ENCODE data around the gene CABP1. TPM values are rescaled to one million over a fixed set of nuclear protein-coding genes. Genes with fewer than 3 reads are reported as not detected.

Gene CABP1
- total RNA-seq, 1 donor from 2014 or later: 5.5 TPM

- ATAC-seq: peak; percentile 94
- intact Hi-C loops (cut with DNase I): loop anchor here (2.0 to 5.0 kb wide), 2 partner anchors 32 to 160 kb away; partner anchors contain the start of gene COQ5
- peak; percentile 99 for DNase-seq (ENCODE audit: missing footprints)
Measured at GRCh38 chr12:120686690-120687577, 46.5 kb downstream of the CABP1 start, which contains the start of gene MLEC. Gene MLEC (plus strand): TSS chr12:120687149. CDS start chr12:120687297, 148 bp downstream.

DNA sequence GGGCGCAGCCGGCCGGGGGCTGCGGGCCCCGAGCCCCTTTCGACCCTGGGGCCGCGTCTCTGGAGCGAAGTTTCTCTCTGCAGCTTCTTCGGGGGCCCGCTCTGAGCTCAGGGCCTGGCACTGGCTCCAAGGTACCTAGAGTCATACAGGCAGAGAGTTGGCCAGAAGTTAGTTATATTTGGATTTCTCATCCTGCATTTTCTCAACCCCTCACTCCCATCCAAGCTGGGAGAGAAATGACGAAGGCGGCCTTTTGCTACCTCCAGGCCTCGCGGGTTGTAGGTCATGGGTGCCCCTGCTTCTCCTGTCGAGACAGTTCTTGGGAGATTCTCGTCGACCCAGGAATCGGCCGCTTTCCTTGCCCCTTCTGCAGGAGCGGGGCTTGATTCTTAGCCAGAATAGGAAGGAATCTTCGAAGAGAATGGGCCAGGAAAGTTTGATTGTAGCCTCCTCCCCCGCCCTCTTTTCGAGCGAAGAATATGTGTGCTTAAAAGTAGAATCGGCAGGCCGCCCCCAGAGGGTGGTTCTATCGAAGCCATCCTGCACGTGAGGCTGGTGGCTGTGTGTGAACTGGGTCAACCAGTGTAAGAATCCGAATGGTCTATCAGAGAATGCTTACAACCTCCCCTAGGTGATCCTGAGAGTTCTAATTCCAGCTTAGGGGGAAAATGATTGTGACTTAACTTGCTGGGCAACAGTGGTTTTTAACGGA is 47.3 kb downstream of the CABP1 start:
- intact Hi-C loops (cut with DNase I): loop anchor here (2.0 to 5.0 kb wide), 2 partner anchors 33 to 160 kb away; partner anchors contain the start of gene COQ5
- DNase-seq (ENCODE audit: missing footprints): no peak
- ATAC-seq: no peak

- ATAC-seq (no peak), DNase-seq (ENCODE audit: missing footprints) (no peak)
- intact Hi-C loops (cut with DNase I): loop anchor here (5.0 kb wide), 1 partner anchor 161 kb away; the partner anchor contains the start of gene COQ5
Measured at GRCh38 chr12:120688527-120689071, 48.2 kb downstream of the CABP1 start.

GRCh38 chr12:120689397-120690082 is 49.1 kb downstream of the CABP1 start:
- DNase-seq (ENCODE audit: missing footprints) (no peak), ATAC-seq (no peak)
- intact Hi-C loops (cut with DNase I): loop anchor here (5.0 kb wide), 1 partner anchor 162 kb away; the partner anchor contains the start of gene COQ5

DNA sequence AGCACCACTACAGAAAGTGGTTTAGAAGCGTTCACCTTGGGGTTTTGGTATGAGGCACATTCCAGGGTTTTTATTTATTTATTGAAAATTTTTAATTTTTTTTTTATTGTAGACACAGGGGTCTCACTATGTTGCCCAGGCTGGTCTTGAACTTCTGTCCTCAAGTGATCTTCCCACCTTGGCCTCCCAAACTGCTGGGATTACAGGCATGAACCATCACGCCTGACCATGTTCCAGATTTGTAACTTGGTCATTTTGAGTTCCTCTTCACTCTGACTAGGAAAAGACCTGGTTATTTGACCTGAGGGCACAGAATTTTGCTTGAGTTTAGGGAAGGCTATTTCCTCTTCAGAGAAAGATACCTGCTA is 49.6 kb downstream of the CABP1 start:
- no peak for ATAC-seq
- intact Hi-C loops (cut with DNase I): no loop called here
- DNase-seq (ENCODE audit: missing footprints): no peak

DNA sequence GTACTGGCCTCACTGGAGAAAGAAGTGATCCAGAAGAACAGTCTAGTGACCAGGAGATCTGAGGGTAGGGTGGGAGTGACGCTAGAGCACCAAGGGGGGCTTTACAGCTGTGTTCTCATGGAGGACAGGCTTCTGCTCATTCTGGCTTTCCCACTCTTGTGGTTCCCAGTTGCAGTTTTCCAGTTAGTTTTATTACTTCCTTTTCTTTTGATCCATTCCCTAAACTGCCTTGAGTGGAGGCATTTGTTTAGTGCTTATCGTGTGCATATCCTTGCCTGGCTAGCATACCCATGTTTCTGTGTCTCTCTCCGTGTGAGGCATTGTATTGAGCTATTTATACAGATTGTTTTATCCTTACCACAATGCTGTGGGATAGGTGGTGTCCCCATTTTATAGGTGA is 50.6 kb downstream of the CABP1 start:
- intact Hi-C loops (cut with DNase I): no loop called here
- ATAC-seq (no peak), DNase-seq (ENCODE audit: missing footprints) (no peak)

GRCh38 chr12:120692524-120693033 is 52.2 kb downstream of the CABP1 start:
- DNase-seq (ENCODE audit: missing footprints): no peak
- no peak for ATAC-seq
- intact Hi-C loops (cut with DNase I): no loop called here

DNA sequence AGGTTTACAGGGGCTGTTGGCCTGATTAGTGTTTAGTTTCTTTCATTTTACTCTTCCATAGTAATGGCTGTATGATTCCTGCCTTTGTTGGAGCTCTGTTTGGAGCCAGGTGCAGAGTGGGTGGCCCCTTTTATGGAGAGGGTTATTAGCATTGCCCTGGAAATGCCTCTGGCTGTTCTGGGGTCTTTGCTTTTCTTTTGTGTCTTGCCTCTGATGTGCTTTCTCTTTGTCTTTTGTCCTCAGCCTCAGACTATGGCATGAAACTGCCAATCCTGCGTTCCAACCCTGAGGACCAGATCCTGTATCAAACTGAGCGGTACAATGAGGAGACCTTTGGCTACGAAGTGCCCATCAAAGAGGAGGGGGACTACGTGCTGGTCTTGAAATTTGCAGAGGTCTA is 53.4 kb downstream of the CABP1 start:
- no peak for DNase-seq (ENCODE audit: missing footprints)
- intact Hi-C loops (cut with DNase I): no loop called here
- ATAC-seq: no peak

DNA sequence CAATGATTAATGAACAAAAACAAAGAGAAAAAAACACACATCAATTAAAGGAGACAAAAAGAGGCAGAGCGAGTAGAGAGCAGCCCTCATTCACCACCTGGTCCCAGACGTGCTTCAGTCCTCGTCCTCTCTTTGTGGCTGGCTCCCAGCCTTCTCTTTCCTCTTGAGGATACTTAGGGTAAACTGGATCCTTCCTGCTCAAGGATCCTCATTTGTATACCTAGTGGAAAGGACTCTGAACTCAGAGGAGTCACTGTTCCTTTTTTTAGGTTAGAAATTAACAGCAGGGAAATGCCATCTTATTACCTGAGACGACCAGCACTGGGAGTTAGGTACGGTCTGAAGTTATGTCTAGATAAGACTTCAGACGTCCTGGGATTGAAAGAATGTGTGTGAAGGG is 56.2 kb downstream of the CABP1 start:
- no peak for ATAC-seq

DNA sequence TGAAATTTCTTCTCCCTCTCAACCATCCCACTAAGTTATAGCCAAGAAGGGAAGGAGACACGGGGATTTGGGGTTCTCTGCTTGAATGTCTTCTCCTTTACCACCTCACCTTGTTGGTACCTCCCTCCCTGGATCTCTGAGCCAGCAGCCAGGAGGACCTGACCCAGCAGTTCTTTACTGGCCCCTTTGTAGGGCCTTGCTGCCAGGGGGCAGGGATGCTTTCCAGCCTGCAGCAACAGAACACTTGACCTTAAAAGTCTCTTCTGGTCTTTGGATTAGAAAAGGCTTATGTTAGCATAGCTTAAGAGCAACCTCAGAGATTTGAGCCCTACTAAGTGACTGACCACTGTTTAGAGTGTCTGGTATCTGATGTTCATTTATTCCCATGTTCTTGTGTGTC is 56.9 kb downstream of the CABP1 start:
- DNase-seq (ENCODE audit: missing footprints) (no peak), ATAC-seq (no peak)
- intact Hi-C loops (cut with DNase I): no loop called here

More for the DNA sequence above, 56.2 kb downstream of the CABP1 start:
- intact Hi-C loops (cut with DNase I): no loop called here
- DNase-seq (ENCODE audit: missing footprints): no peak

- ATAC-seq: peak; percentile 53
- peak; percentile 68 for DNase-seq (ENCODE audit: missing footprints)
- intact Hi-C loops (cut with DNase I): no loop called here
Measured at GRCh38 chr12:120698665-120699064, 58.2 kb downstream of the CABP1 start.

- DNase-seq (ENCODE audit: missing footprints) (no peak), ATAC-seq (no peak)
- intact Hi-C loops (cut with DNase I): no loop called here
Measured at GRCh38 chr12:120699553-120699952, 59.1 kb downstream of the CABP1 start.

GRCh38 chr12:120700886-120701285 is 60.5 kb downstream of the CABP1 start:
- intact Hi-C loops (cut with DNase I): no loop called here
- DNase-seq (ENCODE audit: missing footprints): no peak
- no peak for ATAC-seq

DNA sequence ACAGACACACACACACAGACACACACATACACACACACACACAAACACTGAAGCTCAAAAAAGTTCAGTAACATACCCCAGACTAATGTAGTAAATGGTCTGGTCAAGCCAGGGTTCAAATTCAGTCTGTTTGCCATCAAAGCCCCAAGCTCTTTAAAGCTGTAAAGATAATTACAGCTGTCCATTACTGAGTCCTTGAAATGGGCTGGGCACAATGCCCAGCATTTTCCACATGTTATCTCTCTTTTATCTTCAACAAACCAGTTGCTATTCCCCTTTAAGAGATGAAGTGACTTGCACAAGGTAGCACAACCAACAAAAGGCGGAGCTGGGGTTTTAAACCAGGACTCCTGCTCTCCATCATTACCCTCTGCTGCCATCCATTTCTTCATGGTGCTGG is 62.2 kb downstream of the CABP1 start:
- ATAC-seq (no peak), DNase-seq (ENCODE audit: missing footprints) (no peak)
- intact Hi-C loops (cut with DNase I): no loop called here

DNA sequence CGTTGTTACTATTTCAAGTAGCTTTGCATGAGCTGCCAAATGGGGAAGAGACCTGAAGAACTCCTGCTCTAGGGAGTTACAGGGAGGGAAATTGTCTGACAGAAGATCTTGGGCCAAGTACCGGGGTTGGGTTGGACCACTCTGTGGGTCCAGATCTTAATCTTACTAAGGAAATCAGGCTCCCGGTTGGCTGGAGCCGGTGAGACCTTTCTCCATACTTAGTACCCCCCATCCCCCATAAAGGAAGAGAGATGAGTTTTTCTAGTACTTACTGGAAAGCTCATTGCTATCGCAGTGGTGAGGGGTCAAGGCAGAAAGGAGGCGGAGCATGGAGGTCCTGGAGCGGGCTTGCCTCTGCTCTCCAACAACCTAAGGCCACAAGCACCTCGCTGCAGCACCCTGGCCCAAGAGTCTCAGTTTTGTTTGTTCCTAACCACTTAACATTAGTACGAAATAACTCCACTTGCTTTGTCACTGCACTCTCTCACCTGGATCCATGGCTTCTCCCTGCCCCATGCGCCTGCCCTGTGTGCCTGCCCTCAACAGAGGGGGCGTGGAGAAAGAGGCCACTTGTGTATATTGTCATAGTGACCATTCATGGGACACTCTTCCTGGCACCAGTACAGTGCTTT is 63.0 kb downstream of the CABP1 start:
- intact Hi-C loops (cut with DNase I): no loop called here
- DNase-seq (ENCODE audit: missing footprints): no peak
- ATAC-seq: no peak

DNA sequence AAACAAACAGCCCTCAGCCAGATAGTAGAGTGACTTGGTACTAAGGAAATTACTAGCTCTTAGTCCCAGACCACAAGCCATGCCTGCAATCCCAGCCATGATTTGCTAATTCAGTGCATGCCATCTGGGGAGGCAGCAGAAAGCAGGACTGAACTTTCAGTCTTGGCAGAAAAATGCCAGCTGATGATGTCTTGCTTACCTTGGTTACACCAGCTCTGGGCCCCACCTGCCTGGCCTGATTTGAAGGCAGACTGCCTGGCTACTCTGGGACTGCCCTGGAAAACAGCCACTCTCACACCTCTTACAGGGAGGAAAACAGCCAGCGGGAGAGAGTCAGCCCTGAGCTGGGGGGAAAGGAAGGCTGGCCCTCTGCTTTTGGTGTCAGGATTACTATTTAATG is 65.2 kb downstream of the CABP1 start:
- DNase-seq (ENCODE audit: missing footprints): no peak
- intact Hi-C loops (cut with DNase I): no loop called here
- ATAC-seq: no peak

GRCh38 chr12:120706029-120706428 is 65.6 kb downstream of the CABP1 start:
- DNase-seq (ENCODE audit: missing footprints) (no peak), ATAC-seq (no peak)
- intact Hi-C loops (cut with DNase I): no loop called here

DNA sequence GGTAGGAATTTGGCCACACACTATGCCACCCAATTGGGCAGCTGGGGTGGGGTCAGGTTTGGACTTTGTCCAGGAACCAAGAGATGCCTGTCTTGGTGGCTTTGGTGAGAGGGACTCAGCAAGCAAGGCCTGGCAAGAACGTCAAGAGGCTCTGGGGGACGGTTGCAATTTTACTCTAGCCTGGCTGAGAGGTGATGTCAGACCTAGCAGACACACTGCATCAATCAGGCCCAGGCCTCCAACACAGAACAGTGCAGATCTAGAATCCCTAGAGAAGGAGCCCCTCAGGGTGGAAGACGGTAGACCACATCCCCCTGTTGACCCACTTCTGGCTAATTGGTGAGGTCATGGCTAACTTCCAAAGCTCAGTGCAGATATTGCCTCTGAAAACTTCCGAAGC is 68.2 kb downstream of the CABP1 start:
- ATAC-seq (no peak), DNase-seq (ENCODE audit: missing footprints) (no peak)
- intact Hi-C loops (cut with DNase I): no loop called here

All from Right ventricle myocardium inferior (tissue), 1 donor.